ENCODE results near the gene PCDH20.

The PCDH20 gene

DNA sequence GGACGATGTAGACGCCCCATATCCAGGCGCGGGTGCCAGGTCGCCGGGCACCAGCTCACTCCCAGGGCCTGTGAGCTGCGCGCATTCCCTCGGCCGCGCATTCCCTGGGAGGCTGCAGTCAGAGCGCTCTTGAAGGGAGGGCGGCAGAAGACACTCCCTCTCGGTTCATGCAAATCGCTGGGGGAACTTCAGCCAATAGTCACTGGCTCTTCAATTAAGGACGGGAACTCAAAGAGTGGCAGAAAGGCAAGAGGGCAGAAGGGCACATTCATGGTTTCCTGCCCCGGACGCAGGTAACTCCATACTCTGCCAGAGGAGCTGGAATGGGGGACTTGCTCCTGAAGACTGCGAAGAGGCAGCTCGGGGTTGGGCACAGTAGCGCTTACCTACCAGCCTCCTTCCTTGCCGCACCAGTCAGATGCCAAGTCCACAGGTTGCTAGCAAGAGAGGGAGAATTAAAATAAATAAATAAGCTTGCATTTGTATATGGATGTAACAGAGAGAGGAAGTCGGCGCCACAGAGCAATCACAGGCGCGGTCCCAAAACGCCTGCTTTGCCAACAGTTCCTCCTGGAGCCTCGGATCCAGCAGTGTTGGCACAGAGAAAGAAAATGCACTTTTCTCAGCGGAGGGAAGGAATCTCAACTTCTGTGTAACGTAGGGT, 459 bp downstream of the PCDH20 start:
- DNase-seq (ENCODE audit: low spot score) = no peak
- TF ChIP-seq CTCF (IDR thresholded peaks at IDR 0.05; ENCODE audit: borderline replicate concordance, control extremely low read depth, extremely low read depth, insufficient read depth, missing control alignments) = no peak
- in situ Hi-C loops (cut with MboI; ENCODE audit: low sequenced_read_pairs, unreplicated experiment) = loop anchor here (25.0 kb wide), 1 partner anchor 953 kb away; no protein-coding TSS in a partner anchor

DNA sequence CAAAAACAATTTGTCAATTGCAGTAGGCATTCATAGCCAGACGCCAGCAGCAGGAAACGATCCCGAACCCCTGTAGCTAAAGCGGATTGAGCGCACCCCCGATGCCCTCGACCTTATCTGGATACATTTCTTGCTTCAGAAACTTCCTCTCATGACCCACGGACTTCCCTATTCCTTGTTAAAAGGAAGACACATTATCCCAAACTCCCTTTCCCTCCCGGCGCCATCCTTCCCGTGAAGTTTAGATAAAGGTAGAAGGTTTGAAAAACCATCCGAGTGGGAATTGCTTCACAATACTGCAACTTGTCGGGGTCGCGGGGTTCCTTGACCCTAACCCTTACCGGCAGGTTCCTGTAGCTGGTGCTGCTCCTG, 977 bp downstream of the PCDH20 start:
- in situ Hi-C loops (cut with MboI; ENCODE audit: low sequenced_read_pairs, unreplicated experiment) = loop anchor here (25.0 kb wide), 1 partner anchor 952 kb away; no protein-coding TSS in a partner anchor
- no peak for TF ChIP-seq CTCF (IDR thresholded peaks at IDR 0.05; ENCODE audit: borderline replicate concordance, control extremely low read depth, extremely low read depth, insufficient read depth, missing control alignments)

GRCh38 chr13:61413572-61414535, 1.8 kb downstream of the PCDH20 start:
- TF ChIP-seq CTCF (IDR thresholded peaks at IDR 0.05; ENCODE audit: borderline replicate concordance, control extremely low read depth, extremely low read depth, insufficient read depth, missing control alignments) = no peak
- no peak for DNase-seq (ENCODE audit: low spot score)
- in situ Hi-C loops (cut with MboI; ENCODE audit: low sequenced_read_pairs, unreplicated experiment) = loop anchor here (25.0 kb wide), 1 partner anchor 952 kb away; no protein-coding TSS in a partner anchor

More for the DNA sequence above, 977 bp downstream of the PCDH20 start:
- DNase-seq (ENCODE audit: low spot score) = no peak

DNA sequence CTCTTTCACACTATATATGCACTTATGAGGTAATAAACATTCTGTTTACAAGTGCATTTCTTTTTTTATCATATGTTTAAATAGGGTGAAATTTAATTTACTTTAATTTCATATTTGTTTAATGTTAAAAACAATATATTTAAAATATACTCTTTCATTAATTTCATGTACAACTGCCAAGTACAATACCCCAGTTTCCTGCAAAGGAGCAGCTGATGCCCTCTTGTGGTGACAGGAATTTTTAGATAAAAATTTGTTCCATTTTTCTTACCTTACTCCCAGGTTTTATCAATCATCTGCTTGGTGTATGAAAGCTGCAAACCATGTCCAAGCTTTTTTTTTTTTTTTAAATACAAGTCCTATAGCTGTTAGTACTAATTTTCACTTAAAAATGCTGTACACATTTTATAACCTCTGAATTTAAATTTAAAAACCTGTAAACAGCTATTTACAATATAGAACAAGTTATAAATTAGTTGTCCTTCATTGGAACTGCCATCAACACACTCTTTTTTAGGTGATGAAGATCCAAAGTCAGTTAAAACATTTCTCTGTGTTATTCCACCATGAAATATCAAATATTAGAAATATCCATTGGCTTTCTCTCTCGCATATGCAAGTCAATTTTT, 4.9 kb downstream of the PCDH20 start:
- no peak for DNase-seq (ENCODE audit: low spot score)
- in situ Hi-C loops (cut with MboI; ENCODE audit: low sequenced_read_pairs, unreplicated experiment) = loop anchor here (25.0 kb wide), 1 partner anchor 948 kb away; no protein-coding TSS in a partner anchor
- TF ChIP-seq CTCF (IDR thresholded peaks at IDR 0.05; ENCODE audit: borderline replicate concordance, control extremely low read depth, extremely low read depth, insufficient read depth, missing control alignments) = no peak

- in situ Hi-C loops (cut with MboI; ENCODE audit: low sequenced_read_pairs, unreplicated experiment) = loop anchor here (25.0 kb wide), 1 partner anchor 948 kb away; no protein-coding TSS in a partner anchor
- no peak for DNase-seq (ENCODE audit: low spot score)
- no peak for TF ChIP-seq CTCF (IDR thresholded peaks at IDR 0.05; ENCODE audit: borderline replicate concordance, control extremely low read depth, extremely low read depth, insufficient read depth, missing control alignments)
These were observed 5.4 kb downstream of the PCDH20 start for GRCh38 chr13:61410266-61410665.

DNA sequence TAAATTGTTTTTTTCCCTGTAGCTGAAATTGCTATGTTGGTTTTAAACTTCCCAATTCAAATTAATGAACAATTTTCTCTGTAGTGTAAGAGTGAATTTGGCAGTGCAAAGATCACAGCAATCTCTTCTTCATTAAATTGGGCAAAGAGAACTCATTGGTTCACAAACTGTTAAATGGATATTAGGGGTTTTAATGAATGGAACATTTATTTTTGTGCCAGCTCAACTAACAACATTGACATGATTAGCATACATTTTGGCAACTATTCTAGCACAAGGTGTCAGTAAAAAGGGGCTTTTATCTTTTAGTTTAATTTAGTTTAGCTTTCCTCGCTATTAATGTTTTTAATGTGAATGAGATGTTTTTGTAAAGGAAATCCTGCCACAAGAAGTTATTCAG, 7.1 kb downstream of the PCDH20 start:
- in situ Hi-C loops (cut with MboI; ENCODE audit: low sequenced_read_pairs, unreplicated experiment) = loop anchor here (25.0 kb wide), 1 partner anchor 946 kb away; no protein-coding TSS in a partner anchor
- DNase-seq (ENCODE audit: low spot score) = no peak
- TF ChIP-seq CTCF (IDR thresholded peaks at IDR 0.05; ENCODE audit: borderline replicate concordance, control extremely low read depth, extremely low read depth, insufficient read depth, missing control alignments) = no peak

Measured in GM13976 (cell line).